Measurements from ENCODE around the gene SEC61A1. TPM values are rescaled to one million over a fixed set of nuclear protein-coding genes. Genes with fewer than 3 reads are reported as not detected.

The SEC61A1 gene
- total and polyA plus RNA-seq, 2 experiments from 2014 or later: 362 to 510 TPM

DNA sequence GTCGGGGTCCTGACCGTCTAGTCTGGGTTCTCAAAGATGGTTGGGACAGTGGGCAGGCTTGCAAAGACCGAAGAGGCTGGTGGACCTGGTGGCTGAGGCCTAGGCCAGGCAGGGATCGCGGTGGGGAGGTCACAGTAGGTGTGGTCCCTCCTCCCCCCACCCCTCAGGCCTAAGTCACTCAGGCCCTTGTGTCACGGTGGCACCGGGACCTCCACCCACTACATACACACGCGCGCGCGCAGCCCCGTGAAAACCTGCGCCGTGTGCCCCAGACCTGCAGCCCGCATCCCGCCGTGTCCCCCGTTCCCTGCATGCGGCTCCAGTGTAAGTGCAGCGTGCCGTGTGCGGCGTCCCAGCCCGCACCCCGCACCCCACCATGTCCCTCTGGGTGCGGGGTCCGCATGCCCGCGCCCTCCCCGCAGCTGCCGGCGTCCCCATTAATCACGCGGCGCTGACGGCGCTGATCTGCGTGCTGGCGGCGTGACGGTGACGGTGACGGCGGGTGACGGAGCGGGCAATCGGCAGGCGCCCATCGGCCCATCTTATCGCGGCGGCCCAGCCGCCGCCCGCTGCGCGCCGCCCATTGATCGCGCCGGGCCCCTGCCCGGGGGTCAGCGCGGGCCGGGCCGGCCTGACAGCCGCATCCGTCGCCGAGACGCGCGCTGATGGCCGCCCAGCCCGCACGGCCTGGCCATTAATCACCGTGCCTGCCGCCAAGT is 24.4 kb downstream of the SEC61A1 start:
- Histone ChIP-seq H3K9me3 (ENCODE audit: low read depth) (no peaks in the 10 kb centered on the region), H3K4me2 (ENCODE audit: unreplicated experiment) (peak overlapping the region; percentile 53), H4K20me1 (ENCODE audit: insufficient read depth) (no peaks in the 10 kb centered on the region; the same call in 1 of the 2 replicates), H3K4me3 (peak overlapping the region; percentile 43), H3F3A (ENCODE audit: insufficient read depth) (peaks cover 53% of the 10 kb centered on the region), H3K36me3 (ENCODE audit: low read depth) (no peaks in the 10 kb centered on the region; the same call in 1 of the 2 replicates), H3K9me2 (ENCODE audit: insufficient read depth) (no peaks in the 10 kb centered on the region), H3K27me3 (replicated peaks; ENCODE audit: insufficient read depth) (no peaks in the 10 kb centered on the region), H3K79me2 (ENCODE audit: insufficient read depth) (peaks cover 9% of the 10 kb centered on the region), H2AFZ (peak overlapping the region; percentile 4; the same call in 1 of the 2 replicates), H3K27ac (no peak overlapping the region), H3K4me1 (ENCODE audit: insufficient read depth) (peaks cover 44% of the 10 kb centered on the region), H3K9ac (peak overlapping the region; percentile 55)
- WGBS, 2 experiments (ENCODE audit: low coverage in 1 of 2, low lambda C conversion rate in 2 of 2, missing lambda C conversion rate in 2 of 2): 5 to 6% methylated on average over 41 to 54 of the region's 79 CpGs
- in situ Hi-C loops (cut with MboI): no loop called here
- peak; percentile 63 for DNase-seq
- TF ChIP-seq EZH2phosphoT487 (IDR thresholded peaks at IDR 0.05; ENCODE audit: insufficient read depth, low read depth): no peak
- TF ChIP-seq EZH2 (IDR thresholded peaks at IDR 0.05; ENCODE audit: insufficient read depth, poor library complexity, severe bottlenecking): no peak

DNA sequence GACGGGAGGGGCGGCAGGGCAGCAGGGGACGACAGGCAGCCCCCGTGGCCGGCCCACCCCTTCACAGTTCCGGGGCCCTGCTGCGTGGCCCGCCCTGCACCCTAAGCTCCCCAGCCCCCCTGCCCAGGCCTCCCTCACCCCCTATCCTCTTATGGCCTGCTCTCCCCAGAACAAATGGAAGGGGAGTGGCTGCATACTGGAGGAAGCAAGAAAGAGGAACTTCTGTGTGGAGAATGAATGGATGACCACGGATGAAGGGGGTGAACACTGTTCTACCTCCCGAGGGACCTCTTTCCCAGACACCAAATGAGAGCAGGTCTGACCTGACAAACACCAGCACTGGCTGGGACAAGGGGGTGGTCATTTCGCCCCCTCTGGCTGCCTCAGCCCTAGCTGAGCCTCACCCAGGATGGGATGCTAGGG is 25.0 kb downstream of the SEC61A1 start:
- H3K27me3 ChIP-seq (replicated peaks; ENCODE audit: insufficient read depth): no peaks in the 10 kb centered on the region
- peaks cover 58% of the 10 kb centered on the region for H3F3A ChIP-seq (ENCODE audit: insufficient read depth)
- no peaks in the 10 kb centered on the region; the same call in 1 of the 2 replicates for H3K36me3 ChIP-seq (ENCODE audit: low read depth)
- no peak overlapping the region for H3K4me2 ChIP-seq (ENCODE audit: unreplicated experiment)
- H3K9me2 ChIP-seq (ENCODE audit: insufficient read depth): no peaks in the 10 kb centered on the region
- peaks cover 3% of the 10 kb centered on the region; the same call in 1 of the 2 replicates for H3K79me2 ChIP-seq (ENCODE audit: insufficient read depth)
- no peaks in the 10 kb centered on the region for H3K9me3 ChIP-seq (ENCODE audit: low read depth)
- no peak for TF ChIP-seq EZH2phosphoT487 (IDR thresholded peaks at IDR 0.05; ENCODE audit: insufficient read depth, low read depth)
- H2AFZ ChIP-seq: no peak overlapping the region
- H3K27ac ChIP-seq: no peak overlapping the region
- in situ Hi-C loops (cut with MboI): no loop called here
- 34 to 35% methylated on average over 6 to 11 of the region's 11 CpGs for WGBS, 2 experiments (ENCODE audit: low coverage in 1 of 2, low lambda C conversion rate in 2 of 2, missing lambda C conversion rate in 2 of 2)
- peak overlapping the region; percentile 43 for H3K4me3 ChIP-seq
- H3K9ac ChIP-seq: peak overlapping the region; percentile 55
- peaks cover 50% of the 10 kb centered on the region for H3K4me1 ChIP-seq (ENCODE audit: insufficient read depth)
- H4K20me1 ChIP-seq (ENCODE audit: insufficient read depth): no peaks in the 10 kb centered on the region; the same call in 1 of the 2 replicates
- DNase-seq: no peak

DNA sequence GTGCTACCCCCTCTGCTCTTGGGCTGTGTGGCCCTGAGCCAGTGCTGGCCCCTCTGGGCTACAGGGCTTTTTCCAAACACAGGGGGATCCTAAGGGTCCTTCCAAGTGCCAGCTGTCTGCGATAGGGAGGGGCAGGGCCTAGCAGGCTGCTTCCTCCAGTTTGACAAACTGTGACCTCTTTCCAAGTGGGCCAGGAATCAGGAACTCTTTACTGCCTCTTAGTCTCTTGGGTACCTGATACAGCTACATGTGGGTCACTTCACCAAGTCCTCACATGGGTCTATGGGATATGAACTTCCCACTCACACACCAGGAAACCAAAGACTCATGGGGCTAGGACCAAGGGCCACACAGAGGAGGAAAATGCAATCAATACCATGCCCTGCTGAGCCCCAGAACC is 25.4 kb downstream of the SEC61A1 start:
- no peaks in the 10 kb centered on the region for H3K79me2 ChIP-seq (ENCODE audit: insufficient read depth)
- H3K4me2 ChIP-seq (ENCODE audit: unreplicated experiment): no peak overlapping the region
- H3K4me1 ChIP-seq (ENCODE audit: insufficient read depth): peaks cover 51% of the 10 kb centered on the region
- no peak overlapping the region for H3K4me3 ChIP-seq
- H3K9ac ChIP-seq: no peak overlapping the region
- H3K27me3 ChIP-seq (replicated peaks; ENCODE audit: insufficient read depth): no peaks in the 10 kb centered on the region
- no peak for DNase-seq
- H3F3A ChIP-seq (ENCODE audit: insufficient read depth): peaks cover 58% of the 10 kb centered on the region
- no peaks in the 10 kb centered on the region; the same call in 1 of the 2 replicates for H4K20me1 ChIP-seq (ENCODE audit: insufficient read depth)
- H3K27ac ChIP-seq: no peak overlapping the region
- whole genome bisulfite sequencing, 2 experiments (ENCODE audit: low coverage in 1 of 2, low lambda C conversion rate in 2 of 2, missing lambda C conversion rate in 2 of 2): 100% methylated on average over 1 of the region's 1 CpG
- in situ Hi-C loops (cut with MboI): no loop called here
- H3K36me3 ChIP-seq (ENCODE audit: low read depth): no peaks in the 10 kb centered on the region; the same call in 1 of the 2 replicates
- no peaks in the 10 kb centered on the region for H3K9me2 ChIP-seq (ENCODE audit: insufficient read depth)
- H2AFZ ChIP-seq: no peak overlapping the region
- H3K9me3 ChIP-seq (ENCODE audit: low read depth): no peaks in the 10 kb centered on the region
- no peak for TF ChIP-seq EZH2phosphoT487 (IDR thresholded peaks at IDR 0.05; ENCODE audit: insufficient read depth, low read depth)
- TF ChIP-seq EZH2 (IDR thresholded peaks at IDR 0.05; ENCODE audit: insufficient read depth, poor library complexity, severe bottlenecking): no peak

DNA sequence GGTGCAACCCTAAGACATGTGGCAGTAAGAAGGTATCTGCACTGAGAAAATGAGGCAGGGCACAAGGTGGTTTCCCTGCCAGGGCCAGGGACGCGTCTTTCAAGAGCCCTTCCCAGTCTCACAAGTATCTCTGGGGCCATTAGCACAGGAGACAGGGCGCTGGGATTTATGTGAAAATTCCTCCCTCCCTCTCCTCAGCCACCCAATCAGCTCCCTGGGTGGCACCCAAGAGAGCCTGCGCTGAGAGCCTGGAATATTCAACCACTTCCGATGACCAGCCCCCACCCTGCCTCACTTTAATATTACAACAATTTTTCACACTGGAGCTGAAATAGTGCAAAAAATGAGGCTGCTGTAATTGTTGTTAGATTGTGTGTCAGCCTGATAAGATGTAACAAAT is 26.1 kb downstream of the SEC61A1 start:
- Histone ChIP-seq H3K9me2 (ENCODE audit: insufficient read depth) (no peaks in the 10 kb centered on the region), H3K4me2 (ENCODE audit: unreplicated experiment) (no peak overlapping the region), H4K20me1 (ENCODE audit: insufficient read depth) (no peaks in the 10 kb centered on the region; the same call in 1 of the 2 replicates), H3K4me3 (no peak overlapping the region), H3K9me3 (ENCODE audit: low read depth) (no peaks in the 10 kb centered on the region), H3K27ac (no peak overlapping the region), H3K27me3 (replicated peaks; ENCODE audit: insufficient read depth) (no peaks in the 10 kb centered on the region), H3K4me1 (ENCODE audit: insufficient read depth) (peaks cover 50% of the 10 kb centered on the region), H3K9ac (no peak overlapping the region), H2AFZ (no peak overlapping the region), H3F3A (ENCODE audit: insufficient read depth) (peaks cover 55% of the 10 kb centered on the region), H3K36me3 (ENCODE audit: low read depth) (no peaks in the 10 kb centered on the region; the same call in 1 of the 2 replicates), H3K79me2 (ENCODE audit: insufficient read depth) (no peaks in the 10 kb centered on the region)
- WGBS, 2 experiments (ENCODE audit: low coverage in 1 of 2, low lambda C conversion rate in 2 of 2, missing lambda C conversion rate in 2 of 2): 92% methylated on average over 5 of the region's 5 CpGs
- DNase-seq: no peak
- TF ChIP-seq EZH2phosphoT487 (IDR thresholded peaks at IDR 0.05; ENCODE audit: insufficient read depth, low read depth): no peak
- no peak for TF ChIP-seq EZH2 (IDR thresholded peaks at IDR 0.05; ENCODE audit: insufficient read depth, poor library complexity, severe bottlenecking)
- in situ Hi-C loops (cut with MboI): no loop called here

All from GM23248 (cell line).